ENCODE results near the gene BUD31.

GRCh38 chr7:99453105-99453504, 44.3 kb downstream of the BUD31 start:
- no peak for TF ChIP-seq CTCF (IDR thresholded peaks at IDR 0.05; ENCODE audit: low read depth, low read length, poor library complexity, severe bottlenecking)
- TF ChIP-seq EZH2phosphoT487 (IDR thresholded peaks at IDR 0.05; ENCODE audit: borderline replicate concordance, low read length): no peak
